Activated T-cell treated with anti-CD3 and anti-CD28 coated beads, Interleukin-2, amount 50 U/mL, for 72 hours (primary cell): ENCODE results near the gene ABCB11. TPM values are rescaled to one million over a fixed set of nuclear protein-coding genes. Genes with fewer than 3 reads are reported as not detected.
"Not testable (repeated sequence)": the region's sequence is repeated elsewhere in the genome, so short reads cannot be mapped to it uniquely, and the experiment has no call there.

Experiments
- ATAC-seq, 2 donors: fragments of 150-1000 bp; cut with Tn5 transposase; replicated peaks in 1 of 2; 2 replicates each; pipeline ENCODE4 v1.10.0; 2021; ENCODE audit warnings: moderate library complexity in 2 of 2, mild to moderate bottlenecking in 1 of 2
- DNase-seq, 2 donors: peaks; one replicate each; pipeline ENCODE4 v3.0.0; 2021 to 2022; ENCODE audit warnings: mixed read lengths in 1 of 2
- H3K27ac Mint-ChIP-seq: one replicate; pipeline ENCODE4 v1.8.0; 2022; ENCODE audit warnings: mild to moderate bottlenecking, moderate library complexity, mixed read lengths
- H3K27me3 Mint-ChIP-seq: one replicate; pipeline ENCODE4 v1.8.0; 2022; ENCODE audit warnings: low read depth, mixed read lengths
- H3K36me3 Mint-ChIP-seq, 2 donors: one replicate each; pipeline ENCODE4 v1.8.0; 2022; ENCODE audit warnings: mixed read lengths in 2 of 2, mild to moderate bottlenecking in 1 of 2; ENCODE audit not compliant: insufficient read depth in 2 of 2
- H3K4me1 Mint-ChIP-seq: one replicate; pipeline ENCODE4 v1.8.0; 2022; ENCODE audit warnings: low read depth, mixed read lengths
- H3K4me3 Mint-ChIP-seq, 2 donors: one replicate each; pipeline ENCODE4 v1.8.0; 2022; ENCODE audit warnings: mild to moderate bottlenecking in 2 of 2, mixed read lengths in 2 of 2, moderate library complexity in 2 of 2
- H3K9me3 Mint-ChIP-seq, 2 donors: one replicate each; pipeline ENCODE4 v1.8.0; 2022; ENCODE audit warnings: mixed read lengths in 2 of 2
- total RNA-seq, 2 donors: library from RNA; stranded (reverse); gene quantifications; one replicate each; pipeline ENCODE4 v1.2.3, GENCODE V29; 2022

ABCB11 gene
- total RNA-seq, 2 donors from 2014 or later: not detected

GRCh38 chr2:169035887-169036286 lies 4.8 kb upstream of the ABCB11 start:
- Mint-ChIP-seq H3K27ac (no peak overlapping the region), H3K9me3 (peaks cover 8 to 14% of the 10 kb centered on the region in 2 donors), H3K4me3 (no peak overlapping the region), H3K36me3 (peaks cover 3 to 5% of the 10 kb centered on the region in 2 donors), H3K27me3 (no peaks in the 10 kb centered on the region), H3K4me1 (peaks cover 12% of the 10 kb centered on the region)
- ATAC-seq: no peak
- DNase-seq: no peak

GRCh38 chr2:169034984-169035544 lies 3.9 kb upstream of the ABCB11 start:
- H3K9me3 Mint-ChIP-seq: peaks cover 8 to 14% of the 10 kb centered on the region in 2 donors
- peaks cover 12% of the 10 kb centered on the region for H3K4me1 Mint-ChIP-seq
- no peak overlapping the region for H3K27ac Mint-ChIP-seq
- ATAC-seq: no peak
- H3K36me3 Mint-ChIP-seq: peaks cover 3 to 5% of the 10 kb centered on the region in 2 donors
- DNase-seq: no peak
- H3K27me3 Mint-ChIP-seq: no peaks in the 10 kb centered on the region
- H3K4me3 Mint-ChIP-seq: no peak overlapping the region

DNA sequence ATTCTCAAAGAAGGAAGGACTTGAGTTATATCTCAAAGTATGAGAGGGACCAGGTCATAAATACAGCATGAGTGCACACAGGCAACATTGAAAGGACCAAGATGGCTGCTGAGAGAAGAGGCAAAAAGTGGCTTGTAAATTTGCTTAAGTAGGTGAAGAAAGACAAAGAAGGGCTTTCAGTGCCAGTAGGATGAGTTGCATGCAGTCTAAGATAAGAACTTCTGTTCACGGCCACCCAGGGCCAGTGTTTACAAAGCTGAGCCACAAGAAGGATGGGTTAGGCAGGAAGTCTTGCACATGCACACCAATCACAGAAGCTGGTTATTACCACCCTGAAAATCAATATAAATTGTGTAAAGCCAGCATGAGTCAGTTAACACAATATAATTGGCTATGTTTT lies 3.1 kb upstream of the ABCB11 start:
- peaks cover 3 to 5% of the 10 kb centered on the region in 2 donors for H3K36me3 Mint-ChIP-seq
- H3K27ac Mint-ChIP-seq: peak overlapping the region; percentile 4
- no peak for DNase-seq
- no peak overlapping the region for H3K4me3 Mint-ChIP-seq
- peaks cover 8 to 14% of the 10 kb centered on the region in 2 donors for H3K9me3 Mint-ChIP-seq
- ATAC-seq: no peak
- peaks cover 12% of the 10 kb centered on the region for H3K4me1 Mint-ChIP-seq
- no peaks in the 10 kb centered on the region for H3K27me3 Mint-ChIP-seq

DNA sequence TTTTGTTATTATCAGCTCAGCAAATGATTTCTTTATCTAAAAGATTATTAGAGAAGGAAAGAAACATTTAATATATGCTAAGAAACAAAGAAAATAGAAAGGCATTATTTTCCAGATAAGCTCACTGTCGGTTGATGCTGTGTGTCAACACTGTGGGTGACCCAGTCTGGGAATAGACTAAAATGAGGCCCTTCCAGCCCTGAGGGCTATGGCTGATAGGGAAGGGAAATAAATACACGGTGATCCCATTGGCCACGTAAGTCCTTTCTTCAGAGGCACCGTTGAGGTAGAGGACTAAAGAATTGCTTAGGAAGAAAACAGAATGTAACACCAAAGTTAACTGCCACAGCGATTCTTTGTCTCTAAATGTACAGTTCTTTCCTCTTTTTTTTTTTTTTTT lies 1.8 kb downstream of the ABCB11 start:
- ATAC-seq: no peak
- Mint-ChIP-seq H3K27ac (no peak overlapping the region), H3K4me1 (peaks cover 8% of the 10 kb centered on the region)

DNA sequence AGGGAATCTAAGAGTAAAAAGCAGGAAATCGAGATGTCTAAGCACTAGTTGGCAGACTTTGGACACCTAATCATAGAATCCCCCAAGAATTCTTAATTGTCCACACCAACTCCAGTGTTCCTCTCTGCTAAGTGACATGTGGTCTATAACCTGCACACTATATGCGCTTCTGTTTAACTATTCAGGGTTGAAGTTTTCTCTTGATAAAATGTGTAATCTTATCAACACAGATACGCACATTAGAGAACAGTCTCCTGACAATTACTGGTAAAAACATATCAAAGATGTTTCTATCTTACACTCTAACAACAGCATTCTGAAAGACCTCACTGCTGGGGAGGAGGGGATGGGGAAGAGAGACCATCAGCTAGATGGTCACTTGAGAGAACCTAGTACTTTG lies 3.9 kb downstream of the ABCB11 start:
- Mint-ChIP-seq H3K9me3 (peaks cover 0 to 2% of the 10 kb centered on the region in 2 donors), H3K27me3 (no peaks in the 10 kb centered on the region), H3K27ac (no peak overlapping the region), H3K36me3 (no peaks in the 10 kb centered on the region), H3K4me1 (peaks cover 8% of the 10 kb centered on the region), H3K4me3 (no peak overlapping the region)
- no peak for DNase-seq
- ATAC-seq: no peak

More for the DNA sequence above, 1.8 kb downstream of the ABCB11 start:
- DNase-seq: no peak
- Mint-ChIP-seq H3K9me3 (peaks cover 5 to 9% of the 10 kb centered on the region in 2 donors), H3K36me3 (peaks cover 2 to 5% of the 10 kb centered on the region in 2 donors), H3K4me3 (no peak overlapping the region), H3K27me3 (no peaks in the 10 kb centered on the region)

- H3K4me3 Mint-ChIP-seq: no peak overlapping the region
- H3K36me3 Mint-ChIP-seq: no peaks in the 10 kb centered on the region
- H3K9me3 Mint-ChIP-seq: no peaks in the 10 kb centered on the region
- no peaks in the 10 kb centered on the region for H3K27me3 Mint-ChIP-seq
- DNase-seq (no peak), ATAC-seq (no peak)
- peaks cover 8% of the 10 kb centered on the region for H3K4me1 Mint-ChIP-seq
- H3K27ac Mint-ChIP-seq: no peak overlapping the region
These were observed 5.1 kb downstream of the ABCB11 start for GRCh38 chr2:169026056-169026455.

DNA sequence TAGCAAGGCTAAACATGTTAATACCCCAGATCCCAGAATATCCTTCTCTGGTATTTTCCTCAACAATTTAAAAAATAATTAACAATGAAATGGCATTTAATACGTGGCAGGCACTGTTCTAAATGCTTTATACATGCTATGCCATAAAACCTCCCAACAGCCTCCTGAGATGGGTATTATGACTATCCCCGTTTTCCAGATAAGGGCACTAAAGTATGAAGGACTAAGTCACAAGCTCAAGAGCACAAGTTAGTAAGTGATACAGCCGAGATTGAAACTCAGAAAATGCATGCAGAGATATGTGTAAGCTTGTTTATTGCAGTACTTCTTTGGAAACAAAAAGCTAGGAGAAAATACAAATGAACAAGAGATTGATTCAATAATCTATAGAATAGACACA lies 8.0 kb downstream of the ABCB11 start:
- Mint-ChIP-seq H3K27me3 (no peaks in the 10 kb centered on the region), H3K27ac (no peak overlapping the region), H3K9me3 (no peaks in the 10 kb centered on the region), H3K4me1 (peaks cover 8% of the 10 kb centered on the region), H3K4me3 (no peak overlapping the region), H3K36me3 (no peaks in the 10 kb centered on the region)
- DNase-seq (no peak), ATAC-seq (no peak)

- Mint-ChIP-seq H3K27me3 (peaks cover 18% of the 10 kb centered on the region), H3K9me3 (peaks cover 0 to 4% of the 10 kb centered on the region in 2 donors), H3K27ac (no peak overlapping the region), H3K36me3 (no peaks in the 10 kb centered on the region), H3K4me3 (no peak overlapping the region), H3K4me1 (peaks cover 1% of the 10 kb centered on the region)
- ATAC-seq (no peak), DNase-seq (no peak)
These were observed 12.7 kb downstream of the ABCB11 start for GRCh38 chr2:169018390-169018789.

DNA sequence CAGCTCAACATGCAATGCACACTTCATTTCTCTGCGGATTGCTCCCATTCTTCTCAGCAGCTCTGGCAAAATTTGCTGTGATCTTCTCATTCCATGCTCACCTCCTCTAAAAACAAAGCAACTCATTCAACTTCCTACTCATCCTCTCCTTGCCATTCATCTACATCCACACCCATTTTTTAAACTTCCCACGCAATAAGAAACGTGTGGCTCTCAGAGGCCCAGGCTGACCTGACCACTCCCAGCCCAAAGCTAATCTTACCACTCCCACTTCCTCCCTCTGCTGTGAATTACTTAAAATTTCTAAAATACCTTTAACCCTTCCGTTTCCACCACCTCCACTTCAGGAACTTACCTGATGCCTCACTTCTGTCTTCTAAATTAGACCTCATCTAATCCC lies 15.2 kb downstream of the ABCB11 start:
- Mint-ChIP-seq H3K36me3 (no peaks in the 10 kb centered on the region), H3K27ac (no peak overlapping the region), H3K4me1 (peaks cover 14% of the 10 kb centered on the region), H3K27me3 (peaks cover 26% of the 10 kb centered on the region), H3K4me3 (no peak overlapping the region), H3K9me3 (peaks cover 0 to 4% of the 10 kb centered on the region in 2 donors)
- ATAC-seq (no peak), DNase-seq (no peak)

GRCh38 chr2:169014780-169015179 lies 16.3 kb downstream of the ABCB11 start:
- Mint-ChIP-seq H3K9me3 (peaks cover 0 to 4% of the 10 kb centered on the region in 2 donors), H3K27me3 (peaks cover 27% of the 10 kb centered on the region), H3K36me3 (no peaks in the 10 kb centered on the region), H3K4me3 (no peak overlapping the region), H3K27ac (no peak overlapping the region), H3K4me1 (peaks cover 14% of the 10 kb centered on the region)
- DNase-seq (no peak), ATAC-seq (no peak)

DNA sequence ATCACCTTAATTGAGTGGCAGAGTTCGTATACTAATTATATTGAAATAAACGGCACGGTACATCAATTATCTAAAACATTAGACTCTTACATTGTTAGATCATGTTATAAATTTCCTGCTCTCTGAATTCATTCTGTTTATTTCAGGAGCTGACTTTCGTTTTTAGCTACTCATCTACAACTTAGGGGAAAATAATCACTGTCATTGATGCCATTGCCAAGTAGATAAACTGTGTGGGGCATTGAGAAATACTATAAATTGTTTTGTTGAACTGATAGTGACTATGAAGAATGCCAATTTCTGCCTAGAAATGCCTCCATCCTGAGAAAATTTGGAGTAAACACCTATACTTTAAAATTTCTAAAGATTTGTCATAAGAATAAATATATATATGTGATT lies 17.5 kb downstream of the ABCB11 start:
- no peak for ATAC-seq
- DNase-seq: no peak
- Mint-ChIP-seq H3K36me3 (no peaks in the 10 kb centered on the region), H3K9me3 (peaks cover 0 to 4% of the 10 kb centered on the region in 2 donors), H3K4me3 (no peak overlapping the region), H3K27ac (no peak overlapping the region), H3K27me3 (peaks cover 27% of the 10 kb centered on the region), H3K4me1 (peaks cover 14% of the 10 kb centered on the region)

GRCh38 chr2:169012812-169013627 lies 18.1 kb downstream of the ABCB11 start:
- DNase-seq: no peak
- H3K4me3 Mint-ChIP-seq: peak overlapping the region in 1 of 2 donors; percentile 32
- peaks cover 18% of the 10 kb centered on the region for H3K4me1 Mint-ChIP-seq
- peak; percentile 55 for ATAC-seq
- H3K27me3 Mint-ChIP-seq: peaks cover 27% of the 10 kb centered on the region
- peak overlapping the region; percentile 55 for H3K27ac Mint-ChIP-seq
- H3K9me3 Mint-ChIP-seq: peaks cover 0 to 4% of the 10 kb centered on the region in 2 donors
- H3K36me3 Mint-ChIP-seq: no peaks in the 10 kb centered on the region

- DNase-seq: peak; percentile 18 to 29
- peak overlapping the region; percentile 32 for H3K27ac Mint-ChIP-seq
- peaks cover 27% of the 10 kb centered on the region for H3K27me3 Mint-ChIP-seq
- H3K4me1 Mint-ChIP-seq: peaks cover 24% of the 10 kb centered on the region
- H3K4me3 Mint-ChIP-seq, H3K36me3 Mint-ChIP-seq, H3K9me3 Mint-ChIP-seq: not testable (repeated sequence)
- peak; percentile 92 for ATAC-seq
These were observed 18.8 kb downstream of the ABCB11 start for GRCh38 chr2:169012191-169012792.
